ENCODE data around the gene ADAMTS9.

Gene ADAMTS9

GRCh38 chr3:64642327-64643151 lies 45.3 kb downstream of the ADAMTS9 start:
- TF ChIP-seq YY1 (IDR thresholded peaks at IDR 0.05; ENCODE audit: insufficient read depth, insufficient read length) (no peak), ZNF274 (IDR thresholded peaks at IDR 0.05; ENCODE audit: low read depth, low read length) (no peak)
- 0 out of 2 replicates have a peak, but pooled peaks cover 7% of the 10 kb centered on the region for H3K9me3 ChIP-seq (ENCODE audit: insufficient read depth, low read length)
- no peaks in the 10 kb centered on the region for H3K4me1 ChIP-seq (ENCODE audit: insufficient read depth, insufficient read length)
- H3K27me3 ChIP-seq (ENCODE audit: insufficient read depth, insufficient read length): no peaks in the 10 kb centered on the region
- H3K4me3 ChIP-seq (ENCODE audit: insufficient read length, low read depth): no peak overlapping the region
- peaks cover 20% of the 10 kb centered on the region for H3K36me3 ChIP-seq (ENCODE audit: insufficient read depth, insufficient read length, low read length)
- H3K9ac ChIP-seq (ENCODE audit: insufficient read length, low read depth): no peak overlapping the region
- no peak for DNase-seq (ENCODE audit: low read depth, low spot score)

- Histone ChIP-seq H3K9ac (ENCODE audit: insufficient read length, low read depth) (no peak overlapping the region), H3K9me3 (ENCODE audit: insufficient read depth, low read length) (no peaks in the 10 kb centered on the region), H3K36me3 (ENCODE audit: insufficient read depth, insufficient read length, low read length) (peaks cover 13% of the 10 kb centered on the region), H3K4me3 (ENCODE audit: insufficient read length, low read depth) (no peak overlapping the region), H3K4me1 (ENCODE audit: insufficient read depth, insufficient read length) (no peaks in the 10 kb centered on the region), H3K27me3 (ENCODE audit: insufficient read depth, insufficient read length) (no peaks in the 10 kb centered on the region)
- TF ChIP-seq YY1 (IDR thresholded peaks at IDR 0.05; ENCODE audit: insufficient read depth, insufficient read length) (no peak), SUZ12 (IDR thresholded peaks at IDR 0.05; ENCODE audit: extremely low read depth, insufficient read depth, insufficient read length) (no peak), ZNF274 (IDR thresholded peaks at IDR 0.05; ENCODE audit: low read depth, low read length) (no peak)
- no peak for DNase-seq (ENCODE audit: low read depth, low spot score)
Measured at GRCh38 chr3:64638981-64639481, 48.8 kb downstream of the ADAMTS9 start.

GRCh38 chr3:64638511-64638910 lies 49.3 kb downstream of the ADAMTS9 start:
- Histone ChIP-seq H3K27me3 (ENCODE audit: insufficient read depth, insufficient read length) (no peaks in the 10 kb centered on the region), H3K4me1 (ENCODE audit: insufficient read depth, insufficient read length) (no peaks in the 10 kb centered on the region), H3K9ac (ENCODE audit: insufficient read length, low read depth) (no peak overlapping the region), H3K36me3 (ENCODE audit: insufficient read depth, insufficient read length, low read length) (peaks cover 15% of the 10 kb centered on the region), H3K4me3 (ENCODE audit: insufficient read length, low read depth) (no peak overlapping the region), H3K9me3 (ENCODE audit: insufficient read depth, low read length) (no peaks in the 10 kb centered on the region)
- no peak for DNase-seq (ENCODE audit: low read depth, low spot score)
- no peak for TF ChIP-seq YY1 (IDR thresholded peaks at IDR 0.05; ENCODE audit: insufficient read depth, insufficient read length)
- no peak for TF ChIP-seq ZNF274 (IDR thresholded peaks at IDR 0.05; ENCODE audit: low read depth, low read length)
- TF ChIP-seq SUZ12 (IDR thresholded peaks at IDR 0.05; ENCODE audit: extremely low read depth, insufficient read depth, insufficient read length): no peak

- Histone ChIP-seq H3K36me3 (ENCODE audit: insufficient read depth, insufficient read length, low read length) (peaks cover 49% of the 10 kb centered on the region), H3K4me3 (ENCODE audit: insufficient read length, low read depth) (no peak overlapping the region), H3K9ac (ENCODE audit: insufficient read length, low read depth) (no peak overlapping the region), H3K4me1 (ENCODE audit: insufficient read depth, insufficient read length) (no peaks in the 10 kb centered on the region), H3K27me3 (ENCODE audit: insufficient read depth, insufficient read length) (no peaks in the 10 kb centered on the region), H3K9me3 (ENCODE audit: insufficient read depth, low read length) (no peaks in the 10 kb centered on the region)
- DNase-seq (ENCODE audit: low read depth, low spot score): no peak
- TF ChIP-seq SUZ12 (IDR thresholded peaks at IDR 0.05; ENCODE audit: extremely low read depth, insufficient read depth, insufficient read length) (no peak), YY1 (IDR thresholded peaks at IDR 0.05; ENCODE audit: insufficient read depth, insufficient read length) (no peak), ZNF274 (IDR thresholded peaks at IDR 0.05; ENCODE audit: low read depth, low read length) (no peak)
Measured at GRCh38 chr3:64634417-64634816, 53.4 kb downstream of the ADAMTS9 start.

GRCh38 chr3:64631951-64632350 lies 55.8 kb downstream of the ADAMTS9 start:
- H3K36me3 ChIP-seq (ENCODE audit: insufficient read depth, insufficient read length, low read length): peaks cover 70% of the 10 kb centered on the region
- no peaks in the 10 kb centered on the region for H3K4me1 ChIP-seq (ENCODE audit: insufficient read depth, insufficient read length)
- no peak overlapping the region for H3K4me3 ChIP-seq (ENCODE audit: insufficient read length, low read depth)
- no peak for TF ChIP-seq ZNF274 (IDR thresholded peaks at IDR 0.05; ENCODE audit: low read depth, low read length)
- no peak for TF ChIP-seq SUZ12 (IDR thresholded peaks at IDR 0.05; ENCODE audit: extremely low read depth, insufficient read depth, insufficient read length)
- no peak for TF ChIP-seq YY1 (IDR thresholded peaks at IDR 0.05; ENCODE audit: insufficient read depth, insufficient read length)
- H3K27me3 ChIP-seq (ENCODE audit: insufficient read depth, insufficient read length): no peaks in the 10 kb centered on the region
- no peaks in the 10 kb centered on the region for H3K9me3 ChIP-seq (ENCODE audit: insufficient read depth, low read length)
- no peak for DNase-seq (ENCODE audit: low read depth, low spot score)
- H3K9ac ChIP-seq (ENCODE audit: insufficient read length, low read depth): no peak overlapping the region

- no peak for DNase-seq (ENCODE audit: low read depth, low spot score)
- H3K4me3 ChIP-seq (ENCODE audit: insufficient read length, low read depth): no peak overlapping the region
- no peaks in the 10 kb centered on the region for H3K27me3 ChIP-seq (ENCODE audit: insufficient read depth, insufficient read length)
- no peak overlapping the region for H3K9ac ChIP-seq (ENCODE audit: insufficient read length, low read depth)
- no peaks in the 10 kb centered on the region for H3K9me3 ChIP-seq (ENCODE audit: insufficient read depth, low read length)
- H3K4me1 ChIP-seq (ENCODE audit: insufficient read depth, insufficient read length): no peaks in the 10 kb centered on the region
- no peak for TF ChIP-seq YY1 (IDR thresholded peaks at IDR 0.05; ENCODE audit: insufficient read depth, insufficient read length)
- no peak for TF ChIP-seq SUZ12 (IDR thresholded peaks at IDR 0.05; ENCODE audit: extremely low read depth, insufficient read depth, insufficient read length)
- no peak for TF ChIP-seq ZNF274 (IDR thresholded peaks at IDR 0.05; ENCODE audit: low read depth, low read length)
- peaks cover 73% of the 10 kb centered on the region for H3K36me3 ChIP-seq (ENCODE audit: insufficient read depth, insufficient read length, low read length)
Measured at GRCh38 chr3:64627471-64628321, 60.1 kb downstream of the ADAMTS9 start.

DNA sequence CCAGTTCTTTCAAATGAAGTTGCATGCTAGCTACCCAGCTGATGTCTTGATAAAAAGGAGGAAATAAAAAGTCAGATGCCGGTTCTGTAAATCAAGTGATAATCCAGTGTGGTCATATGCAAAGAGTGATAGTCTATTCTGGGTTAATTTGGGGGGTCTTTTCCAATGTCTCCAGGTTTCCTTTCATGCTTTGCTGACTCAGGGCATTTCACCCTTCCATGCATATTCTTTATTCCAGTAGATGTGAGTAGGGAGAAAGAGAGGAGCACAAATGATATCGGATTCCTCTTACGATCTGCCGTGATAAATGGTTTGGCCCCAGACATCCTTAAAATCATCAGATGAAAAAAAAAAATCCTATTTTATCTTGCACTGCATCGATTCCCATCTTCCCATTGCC lies 60.8 kb downstream of the ADAMTS9 start:
- H3K4me3 ChIP-seq (ENCODE audit: insufficient read length, low read depth): no peak overlapping the region
- H3K27me3 ChIP-seq (ENCODE audit: insufficient read depth, insufficient read length): no peaks in the 10 kb centered on the region
- peaks cover 72% of the 10 kb centered on the region for H3K36me3 ChIP-seq (ENCODE audit: insufficient read depth, insufficient read length, low read length)
- no peak for DNase-seq (ENCODE audit: low read depth, low spot score)
- no peak for TF ChIP-seq YY1 (IDR thresholded peaks at IDR 0.05; ENCODE audit: insufficient read depth, insufficient read length)
- TF ChIP-seq ZNF274 (IDR thresholded peaks at IDR 0.05; ENCODE audit: low read depth, low read length): no peak
- TF ChIP-seq SUZ12 (IDR thresholded peaks at IDR 0.05; ENCODE audit: extremely low read depth, insufficient read depth, insufficient read length): no peak
- no peak overlapping the region for H3K9ac ChIP-seq (ENCODE audit: insufficient read length, low read depth)
- H3K9me3 ChIP-seq (ENCODE audit: insufficient read depth, low read length): no peaks in the 10 kb centered on the region
- H3K4me1 ChIP-seq (ENCODE audit: insufficient read depth, insufficient read length): no peaks in the 10 kb centered on the region
